Coronary artery (tissue), 2 donors: ENCODE measurements around the gene PCDH9.

ENCODE experiments used
- DNase-seq: peaks from one replicate; pipeline ENCODE4 v3.0.0-alpha.2; 2017; ENCODE audit warnings: low spot score
- H3K27ac ChIP-seq, 2 donors: fragments of 200-600 bp; sonication (generic); one replicate each; pipeline ENCODE4 v1.5.1; 2016 to 2019
- H3K4me3 ChIP-seq: fragments of 200-600 bp; sonication (generic); 2 replicates; pipeline ENCODE4 v1.5.1; 2016; ENCODE audit warnings: mild to moderate bottlenecking, moderate library complexity
- TF ChIP-seq, protein P1 (sequence below): fragments of 200-600 bp; sonication (generic); IDR thresholded peaks from one replicate; pipeline ENCODE4 v1.5.1; 2019; ENCODE audit warnings: antibody characterized with exemption

The PCDH9 gene

GRCh38 chr13:66704110-66704509, 526.0 kb downstream of the PCDH9 start:
- Histone ChIP-seq H3K4me3 (no peak overlapping the region), H3K27ac (no peak overlapping the region)
- no peak for DNase-seq
- TF ChIP-seq, protein P1, sequence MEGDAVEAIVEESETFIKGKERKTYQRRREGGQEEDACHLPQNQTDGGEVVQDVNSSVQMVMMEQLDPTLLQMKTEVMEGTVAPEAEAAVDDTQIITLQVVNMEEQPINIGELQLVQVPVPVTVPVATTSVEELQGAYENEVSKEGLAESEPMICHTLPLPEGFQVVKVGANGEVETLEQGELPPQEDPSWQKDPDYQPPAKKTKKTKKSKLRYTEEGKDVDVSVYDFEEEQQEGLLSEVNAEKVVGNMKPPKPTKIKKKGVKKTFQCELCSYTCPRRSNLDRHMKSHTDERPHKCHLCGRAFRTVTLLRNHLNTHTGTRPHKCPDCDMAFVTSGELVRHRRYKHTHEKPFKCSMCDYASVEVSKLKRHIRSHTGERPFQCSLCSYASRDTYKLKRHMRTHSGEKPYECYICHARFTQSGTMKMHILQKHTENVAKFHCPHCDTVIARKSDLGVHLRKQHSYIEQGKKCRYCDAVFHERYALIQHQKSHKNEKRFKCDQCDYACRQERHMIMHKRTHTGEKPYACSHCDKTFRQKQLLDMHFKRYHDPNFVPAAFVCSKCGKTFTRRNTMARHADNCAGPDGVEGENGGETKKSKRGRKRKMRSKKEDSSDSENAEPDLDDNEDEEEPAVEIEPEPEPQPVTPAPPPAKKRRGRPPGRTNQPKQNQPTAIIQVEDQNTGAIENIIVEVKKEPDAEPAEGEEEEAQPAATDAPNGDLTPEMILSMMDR = no peak

GRCh38 chr13:66703597-66703996, 526.5 kb downstream of the PCDH9 start:
- DNase-seq = no peak
- no peak overlapping the region for H3K4me3 ChIP-seq
- TF ChIP-seq, protein P1 = no peak

DNA sequence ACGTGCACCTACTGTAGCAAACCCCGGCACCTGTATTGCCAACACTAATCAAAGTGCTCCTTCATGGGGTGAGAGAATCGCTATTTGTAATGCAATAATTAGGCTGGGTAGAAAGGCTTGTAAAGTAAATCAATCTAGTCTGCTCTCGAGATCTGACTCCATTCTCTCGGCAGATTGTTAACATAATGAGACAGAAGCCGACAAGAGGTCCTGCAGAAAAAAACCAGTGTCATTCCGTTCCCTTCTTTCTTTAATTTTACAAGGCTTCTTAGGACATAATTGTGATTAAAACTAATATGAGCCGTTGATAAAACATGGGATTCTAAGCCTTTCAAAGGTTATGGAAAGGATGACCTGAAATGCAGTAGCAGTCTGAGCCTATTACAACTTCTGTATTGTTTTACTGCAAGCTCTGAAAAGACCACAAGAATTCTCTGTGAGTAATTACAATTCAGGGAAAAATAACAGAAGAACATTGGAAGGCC, 530.0 kb downstream of the PCDH9 start:
- no peak for DNase-seq
- TF ChIP-seq, protein P1 = no peak
- Histone ChIP-seq H3K27ac (no peak overlapping the region), H3K4me3 (no peak overlapping the region)

More at GRCh38 chr13:66703597-66703996, 526.5 kb downstream of the PCDH9 start:
- no peak overlapping the region for H3K27ac ChIP-seq

DNA sequence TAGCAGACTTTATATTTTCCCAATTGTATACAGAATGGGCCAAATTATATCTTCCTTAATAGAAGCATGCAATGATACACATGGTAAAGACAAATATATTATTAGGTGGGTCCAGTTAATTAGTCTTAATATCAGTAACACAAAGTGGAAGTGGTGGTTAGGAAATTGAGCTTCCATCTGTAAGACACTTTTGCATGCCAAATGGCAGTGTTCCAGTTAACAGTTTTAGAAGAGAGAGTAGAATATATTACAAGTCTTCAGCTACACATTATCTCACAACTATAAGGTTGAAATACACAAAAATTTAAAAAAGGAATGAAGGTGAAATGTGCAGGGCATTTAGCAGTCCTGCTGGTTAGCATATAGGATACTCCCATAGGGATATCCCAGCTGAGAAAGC, 536.5 kb downstream of the PCDH9 start:
- Histone ChIP-seq H3K4me3 (no peak overlapping the region), H3K27ac (no peak overlapping the region)
- no peak for DNase-seq
- TF ChIP-seq, protein P1 = no peak

GRCh38 chr13:66691149-66691548, 539.0 kb downstream of the PCDH9 start:
- TF ChIP-seq, protein P1 = no peak
- DNase-seq = no peak
- H3K4me3 ChIP-seq = no peak overlapping the region
- no peak overlapping the region for H3K27ac ChIP-seq

DNA sequence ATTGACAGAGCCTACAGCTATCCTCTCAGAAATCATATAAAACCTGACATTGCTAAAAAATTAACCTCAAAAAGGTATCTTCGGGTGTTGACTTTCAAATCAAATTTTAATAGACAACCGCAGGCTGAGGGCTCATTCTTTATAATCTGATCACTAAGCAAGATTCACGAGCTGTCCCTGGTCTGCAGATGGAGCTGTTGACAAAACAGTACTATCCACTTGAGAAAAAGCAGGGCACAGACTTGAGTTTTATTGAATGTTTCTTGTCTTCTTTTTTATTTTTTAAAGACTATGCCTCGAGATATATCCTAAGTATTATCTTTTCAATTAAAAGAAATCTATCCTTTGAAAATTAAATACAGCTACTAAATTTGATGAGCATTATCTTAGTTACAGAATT, 540.5 kb downstream of the PCDH9 start:
- no peak overlapping the region for H3K4me3 ChIP-seq
- DNase-seq = no peak
- TF ChIP-seq, protein P1 = no peak
- H3K27ac ChIP-seq = no peak overlapping the region

DNA sequence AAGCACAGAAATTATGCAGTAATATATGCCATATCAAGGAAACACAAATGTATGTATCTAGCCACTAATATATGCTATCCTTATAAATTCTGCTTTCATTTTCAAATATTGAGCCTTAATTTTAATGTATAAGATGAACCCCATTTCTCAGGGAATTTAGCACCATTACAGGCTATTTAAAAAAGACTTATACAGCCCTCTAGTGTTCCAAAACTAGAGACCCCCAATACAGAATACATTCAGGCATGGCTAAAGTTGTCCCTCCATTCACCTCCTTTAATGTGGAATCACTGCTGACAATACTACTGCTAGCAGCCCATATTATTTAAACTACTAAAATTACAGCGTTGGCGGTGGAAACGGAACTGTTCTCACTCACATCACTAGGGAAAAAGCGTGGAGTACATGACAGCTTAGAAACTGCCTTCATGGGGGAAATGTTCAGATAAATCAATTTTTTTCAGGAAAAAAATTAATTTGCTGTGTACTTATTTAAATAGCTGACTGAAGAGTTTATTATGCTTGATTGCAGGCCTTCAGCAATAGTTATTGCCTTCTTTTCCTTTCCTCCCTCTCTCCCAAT, 541.0 kb downstream of the PCDH9 start:
- Histone ChIP-seq H3K4me3 (no peak overlapping the region), H3K27ac (no peak overlapping the region)
- DNase-seq = no peak

More for the DNA sequence above, 541.0 kb downstream of the PCDH9 start:
- TF ChIP-seq, protein P1 = no peak
